HG03064 (cell line): ENCODE measurements around the gene HTR3E.
"Not testable (repeated sequence)": the region's sequence is repeated elsewhere in the genome, so short reads cannot be mapped to it uniquely, and the experiment has no call there.

ENCODE experiments used
- ATAC-seq: cut with Tn5 transposase; IDR thresholded peaks from one replicate; pipeline ENCODE4 v1.9.1; 2021; ENCODE audit warnings: low read depth; ENCODE audit not compliant: unreplicated experiment

Gene HTR3E

GRCh38 chr3:184096811-184097383, at the start of gene HTR3E:
Gene HTR3E (plus strand): TSS chr3:184097064. CDS start chr3:184097530, 466 bp downstream.
- ATAC-seq = no peak

- ATAC-seq = no peak
Observed at GRCh38 chr3:184050217-184050847, 46.5 kb upstream of the HTR3E start.

GRCh38 chr3:184052767-184053166, 44.1 kb upstream of the HTR3E start, which contains the start of gene HTR3C:
Gene HTR3C (plus strand): TSS chr3:184053047. CDS start chr3:184053081, 34 bp downstream.
- ATAC-seq = no peak

GRCh38 chr3:184058029-184058428, 38.8 kb upstream of the HTR3E start:
- ATAC-seq = no peak

- no peak for ATAC-seq
Observed at GRCh38 chr3:184059424-184059823, 37.4 kb upstream of the HTR3E start.

- ATAC-seq = no peak
Observed at GRCh38 chr3:184062637-184063036, 34.2 kb upstream of the HTR3E start.

- ATAC-seq = no peak
Observed at GRCh38 chr3:184066211-184066610, 30.7 kb upstream of the HTR3E start.

GRCh38 chr3:184067573-184068055, 29.2 kb upstream of the HTR3E start:
- no peak for ATAC-seq

- ATAC-seq = no peak
Observed at GRCh38 chr3:184068344-184068743, 28.5 kb upstream of the HTR3E start.

GRCh38 chr3:184071142-184071541, 25.7 kb upstream of the HTR3E start:
- not testable (repeated sequence) for ATAC-seq

- no peak for ATAC-seq
Observed at GRCh38 chr3:184073621-184074020, 23.2 kb upstream of the HTR3E start.

GRCh38 chr3:184075901-184076300, 21.0 kb upstream of the HTR3E start:
- ATAC-seq = no peak

GRCh38 chr3:184077881-184078280, 19.0 kb upstream of the HTR3E start:
- no peak for ATAC-seq

- ATAC-seq = no peak
Observed at GRCh38 chr3:184078851-184079250, 18.0 kb upstream of the HTR3E start.

- ATAC-seq = no peak
Observed at GRCh38 chr3:184081116-184081830, 15.6 kb upstream of the HTR3E start.

- no peak for ATAC-seq
Observed at GRCh38 chr3:184082034-184082433, 14.8 kb upstream of the HTR3E start.

GRCh38 chr3:184082465-184082864, 14.4 kb upstream of the HTR3E start:
- no peak for ATAC-seq

- no peak for ATAC-seq
Observed at GRCh38 chr3:184085389-184085852, 11.4 kb upstream of the HTR3E start.

- ATAC-seq = no peak
Observed at GRCh38 chr3:184092199-184092598, 4.7 kb upstream of the HTR3E start.

GRCh38 chr3:184097556-184097955, 692 bp downstream of the HTR3E start:
- no peak for ATAC-seq
